ENCODE data around the gene WBP1L.

DNA sequence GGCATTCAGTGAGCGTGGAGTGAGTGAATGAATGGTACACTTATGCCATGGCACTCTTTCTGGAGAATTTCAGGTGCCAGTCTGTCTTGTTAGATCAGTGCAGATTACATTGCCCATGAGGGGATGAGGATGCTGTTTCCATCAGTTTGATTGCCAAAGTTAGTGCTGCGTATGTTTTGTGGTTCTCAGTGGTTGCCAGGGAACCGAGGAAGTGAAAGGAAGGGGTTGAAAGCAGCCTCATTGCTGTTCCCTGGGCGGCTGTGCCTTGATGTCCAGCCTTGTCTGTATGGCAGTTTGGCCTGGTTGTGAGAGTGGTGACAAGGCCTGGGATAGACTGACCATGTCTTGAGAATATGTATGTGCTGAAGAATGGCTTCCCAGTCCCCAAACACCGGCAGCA lies 30.2 kb downstream of the WBP1L start:
- TF ChIP-seq, protein P1, sequence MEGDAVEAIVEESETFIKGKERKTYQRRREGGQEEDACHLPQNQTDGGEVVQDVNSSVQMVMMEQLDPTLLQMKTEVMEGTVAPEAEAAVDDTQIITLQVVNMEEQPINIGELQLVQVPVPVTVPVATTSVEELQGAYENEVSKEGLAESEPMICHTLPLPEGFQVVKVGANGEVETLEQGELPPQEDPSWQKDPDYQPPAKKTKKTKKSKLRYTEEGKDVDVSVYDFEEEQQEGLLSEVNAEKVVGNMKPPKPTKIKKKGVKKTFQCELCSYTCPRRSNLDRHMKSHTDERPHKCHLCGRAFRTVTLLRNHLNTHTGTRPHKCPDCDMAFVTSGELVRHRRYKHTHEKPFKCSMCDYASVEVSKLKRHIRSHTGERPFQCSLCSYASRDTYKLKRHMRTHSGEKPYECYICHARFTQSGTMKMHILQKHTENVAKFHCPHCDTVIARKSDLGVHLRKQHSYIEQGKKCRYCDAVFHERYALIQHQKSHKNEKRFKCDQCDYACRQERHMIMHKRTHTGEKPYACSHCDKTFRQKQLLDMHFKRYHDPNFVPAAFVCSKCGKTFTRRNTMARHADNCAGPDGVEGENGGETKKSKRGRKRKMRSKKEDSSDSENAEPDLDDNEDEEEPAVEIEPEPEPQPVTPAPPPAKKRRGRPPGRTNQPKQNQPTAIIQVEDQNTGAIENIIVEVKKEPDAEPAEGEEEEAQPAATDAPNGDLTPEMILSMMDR (IDR thresholded peaks at IDR 0.05; ENCODE audit: low read depth, low read length) = no peak
- TF ChIP-seq POLR2A (IDR thresholded peaks at IDR 0.05; ENCODE audit: extremely low read depth, insufficient read length) = no peak
- TF ChIP-seq MYC (IDR thresholded peaks at IDR 0.05; ENCODE audit: low read depth, low read length) = no peak
